Upper lobe of left lung (tissue), 4 donors: ENCODE measurements around the gene RPL11.

Source experiments
- EP300 ChIP-seq, 4 donors: sonication (generic); formaldehyde crosslinking; IDR thresholded peaks; one replicate each; pipeline ENCODE4 v1.5.1; 2017; ENCODE audit warnings: antibody characterized with exemption in 4 of 4, control low read depth in 2 of 4
- POLR2A ChIP-seq, 4 donors: fragments of 450-650 bp; IDR thresholded peaks; one replicate each; pipeline ENCODE4 v1.5.1; 2016 to 2017; ENCODE audit warnings: antibody characterized with exemption in 4 of 4, mild to moderate bottlenecking in 2 of 4
- POLR2AphosphoS5 ChIP-seq, 2 donors: sonication (generic); formaldehyde crosslinking; IDR thresholded peaks; one replicate each; pipeline ENCODE4 v1.5.1; 2017; ENCODE audit warnings: antibody characterized with exemption in 2 of 2
- TF ChIP-seq, protein P1 (sequence below), 6 experiments: fragments of 450-650 bp in 4 of 6; fragments of 200-600 bp in 2 of 6; sonication (generic) in 2 of 6; IDR thresholded peaks; one replicate each; pipeline ENCODE4 v1.5.1; 2016 to 2019; ENCODE audit warnings: antibody characterized with exemption in 6 of 6

DNA sequence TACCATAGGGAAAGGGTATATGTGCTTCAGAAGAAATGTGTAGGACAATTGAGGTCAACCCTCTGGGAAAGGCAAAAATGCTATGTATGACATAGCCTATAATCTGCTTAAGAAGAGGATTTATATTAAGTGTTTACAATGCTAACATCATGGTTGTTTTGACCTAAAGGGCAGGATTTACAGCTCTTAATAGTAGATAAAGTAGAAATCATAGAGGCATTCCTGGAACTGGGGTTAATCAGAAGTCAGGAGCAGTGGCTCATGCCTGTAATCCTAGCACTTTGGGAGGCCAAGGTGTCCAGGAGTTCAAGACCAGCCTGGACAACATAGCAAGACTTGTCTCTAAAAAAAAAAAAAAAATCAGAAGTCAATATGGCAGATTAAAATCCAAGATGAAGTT, 8.7 kb upstream of the RPL11 start:
- TF ChIP-seq, protein P1, sequence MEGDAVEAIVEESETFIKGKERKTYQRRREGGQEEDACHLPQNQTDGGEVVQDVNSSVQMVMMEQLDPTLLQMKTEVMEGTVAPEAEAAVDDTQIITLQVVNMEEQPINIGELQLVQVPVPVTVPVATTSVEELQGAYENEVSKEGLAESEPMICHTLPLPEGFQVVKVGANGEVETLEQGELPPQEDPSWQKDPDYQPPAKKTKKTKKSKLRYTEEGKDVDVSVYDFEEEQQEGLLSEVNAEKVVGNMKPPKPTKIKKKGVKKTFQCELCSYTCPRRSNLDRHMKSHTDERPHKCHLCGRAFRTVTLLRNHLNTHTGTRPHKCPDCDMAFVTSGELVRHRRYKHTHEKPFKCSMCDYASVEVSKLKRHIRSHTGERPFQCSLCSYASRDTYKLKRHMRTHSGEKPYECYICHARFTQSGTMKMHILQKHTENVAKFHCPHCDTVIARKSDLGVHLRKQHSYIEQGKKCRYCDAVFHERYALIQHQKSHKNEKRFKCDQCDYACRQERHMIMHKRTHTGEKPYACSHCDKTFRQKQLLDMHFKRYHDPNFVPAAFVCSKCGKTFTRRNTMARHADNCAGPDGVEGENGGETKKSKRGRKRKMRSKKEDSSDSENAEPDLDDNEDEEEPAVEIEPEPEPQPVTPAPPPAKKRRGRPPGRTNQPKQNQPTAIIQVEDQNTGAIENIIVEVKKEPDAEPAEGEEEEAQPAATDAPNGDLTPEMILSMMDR (IDR thresholded peaks at IDR 0.05) = no peak
- no peak for TF ChIP-seq POLR2AphosphoS5 (IDR thresholded peaks at IDR 0.05)
- no peak for TF ChIP-seq POLR2A (IDR thresholded peaks at IDR 0.05)
- TF ChIP-seq EP300 (IDR thresholded peaks at IDR 0.05) = no peak
